Aorta (tissue), 5 donors: ENCODE results near the gene AMACR. TPM values are rescaled to one million over a fixed set of nuclear protein-coding genes. Genes with fewer than 3 reads are reported as not detected.

ENCODE experiments used
- ATAC-seq: fragments of 200-7000 bp; cut with Tn5 transposase; one replicate; pipeline ENCODE4 v1.9.1; 2022; ENCODE audit warnings: moderate library complexity; ENCODE audit not compliant: low FRiP score
- DNase-seq, 2 donors: peaks; one replicate each; pipeline ENCODE4 v3.0.0-alpha.2; 2020
- H3K27ac ChIP-seq, 2 donors: one replicate each; pipeline ENCODE4 v1.5.1; 2013; ENCODE audit warnings: low read length in 2 of 2, mild to moderate bottlenecking in 2 of 2, moderate library complexity in 2 of 2, control low read depth in 1 of 2, inconsistent platforms in 1 of 2, low read depth in 1 of 2
- H3K27me3 ChIP-seq, 2 donors: one replicate each; pipeline ENCODE4 v1.6.1; 2013; ENCODE audit warnings: control low read depth in 1 of 2, low read length in 1 of 2, mild to moderate bottlenecking in 1 of 2, moderate library complexity in 1 of 2; ENCODE audit not compliant: insufficient read depth in 2 of 2, control insufficient read depth in 1 of 2
- H3K36me3 ChIP-seq, 2 donors: one replicate each; pipeline ENCODE4 v1.6.1; 2013; ENCODE audit warnings: control low read depth in 1 of 2, low read length in 1 of 2, mild to moderate bottlenecking in 1 of 2; ENCODE audit not compliant: insufficient read depth in 2 of 2, control insufficient read depth in 1 of 2
- H3K4me1 ChIP-seq, 2 donors: one replicate each; pipeline ENCODE4 v1.6.1; 2013; ENCODE audit warnings: low read length in 2 of 2, control low read depth in 1 of 2, mild to moderate bottlenecking in 1 of 2, moderate library complexity in 1 of 2; ENCODE audit not compliant: insufficient read depth in 2 of 2, control insufficient read depth in 1 of 2
- H3K4me3 ChIP-seq, 2 donors: one replicate each; pipeline ENCODE4 v1.5.1; 2013; ENCODE audit warnings: low read length in 2 of 2, control low read depth in 1 of 2, mild to moderate bottlenecking in 1 of 2
- H3K9me3 ChIP-seq: one replicate; pipeline ENCODE4 v1.6.1; 2013; ENCODE audit warnings: mild to moderate bottlenecking, low read length; ENCODE audit not compliant: control insufficient read depth
- WGBS, 2 donors: extraction: QIAGEN DNeasy Blood & Tissue Kit; methylation state at CpG; one replicate each; pipeline ENCODE4 v1.1.7; 2013; 5-methylcytosine and 5-hydroxymethylcytosine counted together
- intact Hi-C, 2 donors: fragments of 100-400 bp; cut with DNase I; formaldehyde crosslinking; loops; one replicate each; pipeline versions ENCODE4 v1.14.2 to v1.15.0; 2022
- polyA plus RNA-seq, 2 donors: library from polyadenylated mRNA; stranded (reverse); fragments of 200-250 nt; gene quantifications; one replicate each; pipeline ENCODE4 v1.2.3, GENCODE V29; 2013
- total RNA-seq, 2 donors: library from RNA; stranded (reverse); fragmentation: NEBNext Ultra II Directional; extraction: Animal tissue kit (Norgen Biotek cat#: 25700); gene quantifications; one replicate each; pipeline ENCODE4 v1.2.1, GENCODE V29; 2021
- donor health status: healthy with polysubstance abuse.
- donor health status: Bipolar disorder and iron deficiency.
- donor health status: DM: no; HTN: no; CAD: no.
- donor health status: DM: no; HTN: no; CAD: no.
- donor health status: DM: yes; HTN: yes; CAD: no.

AMACR gene
- total and polyA plus RNA-seq, 4 donors, result 5.0 to 11.4 (median 7.7) TPM

DNA sequence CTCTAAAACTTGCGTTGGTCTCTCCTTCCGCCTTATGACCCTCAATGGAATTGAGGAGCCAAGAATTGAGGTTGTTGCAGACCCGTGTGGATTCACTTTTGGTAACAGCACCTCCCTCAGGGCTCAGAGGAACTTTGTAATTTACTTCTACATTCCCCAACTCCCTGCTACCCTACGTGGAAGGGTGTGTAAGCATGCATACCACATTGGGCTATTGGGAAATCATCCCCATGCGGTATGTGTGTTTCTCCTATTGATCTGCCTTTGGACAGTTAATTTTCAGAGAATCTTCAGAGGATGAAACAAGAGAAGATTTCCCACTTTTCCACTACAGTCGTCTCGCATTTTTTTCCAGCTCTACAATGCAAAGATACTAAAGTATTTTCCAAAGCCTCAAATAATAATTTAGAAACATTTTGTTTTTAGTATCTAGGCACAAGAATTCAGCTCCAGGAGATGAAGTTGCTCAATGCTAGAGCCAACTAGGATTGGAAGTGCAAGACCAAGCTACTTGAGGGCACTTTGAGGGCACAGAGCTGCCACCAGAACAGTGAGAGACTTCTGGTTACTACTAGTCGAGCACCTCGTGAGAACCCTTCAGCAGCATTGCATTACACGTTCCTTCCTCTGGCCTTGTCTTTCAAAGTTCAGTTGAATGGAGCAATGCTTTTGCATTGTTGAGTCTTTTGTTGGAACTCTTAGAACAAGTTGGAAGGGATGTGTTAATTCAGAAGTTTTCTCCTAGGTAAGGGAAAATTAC is 31.7 kb upstream of the AMACR start:
- no peak overlapping the region for H3K4me3 ChIP-seq
- H3K9me3 ChIP-seq, result no peaks in the 10 kb centered on the region
- ATAC-seq, result no peak
- H3K27me3 ChIP-seq, result no peaks in the 10 kb centered on the region
- WGBS, 2 donors, result 96 to 98% methylated on average over 10 of the region's 10 CpGs
- intact Hi-C loops, result no loop called here
- H3K27ac ChIP-seq, result no peak overlapping the region
- peaks cover 0 to 3% of the 10 kb centered on the region in 2 donors for H3K36me3 ChIP-seq
- peaks cover 0 to 10% of the 10 kb centered on the region in 2 donors for H3K4me1 ChIP-seq
- DNase-seq, result no peak

- DNase-seq (no peak), ATAC-seq (no peak)
- intact Hi-C loops, result no loop called here
- no peaks in the 10 kb centered on the region for H3K27me3 ChIP-seq
- no peak overlapping the region for H3K27ac ChIP-seq
- 96 to 97% methylated on average over 4 of the region's 4 CpGs for WGBS, 2 donors
- peaks cover 0 to 9% of the 10 kb centered on the region in 2 donors for H3K4me1 ChIP-seq
- no peak overlapping the region for H3K4me3 ChIP-seq
- no peaks in the 10 kb centered on the region for H3K9me3 ChIP-seq
- peaks cover 0 to 3% of the 10 kb centered on the region in 2 donors for H3K36me3 ChIP-seq
Observed at GRCh38 chr5:34038838-34039237, 31.0 kb upstream of the AMACR start.

- intact Hi-C loops, result no loop called here
- ATAC-seq, result no peak
Observed at GRCh38 chr5:34038390-34038789, 30.5 kb upstream of the AMACR start.

GRCh38 chr5:34037726-34038125 is 29.9 kb upstream of the AMACR start:
- peaks cover 0 to 5% of the 10 kb centered on the region in 2 donors for H3K4me1 ChIP-seq
- no peak for DNase-seq
- 14 to 17% methylated on average over 3 of the region's 3 CpGs for WGBS, 2 donors

More at GRCh38 chr5:34038390-34038789, 30.5 kb upstream of the AMACR start:
- DNase-seq, result no peak
- H3K27me3 ChIP-seq, result no peaks in the 10 kb centered on the region
- H3K27ac ChIP-seq, result no peak overlapping the region
- 66 to 70% methylated on average over 2 of the region's 2 CpGs for WGBS, 2 donors
- H3K4me3 ChIP-seq, result no peak overlapping the region
- peaks cover 0 to 3% of the 10 kb centered on the region in 2 donors for H3K36me3 ChIP-seq
- no peaks in the 10 kb centered on the region for H3K9me3 ChIP-seq
- H3K4me1 ChIP-seq, result peaks cover 0 to 9% of the 10 kb centered on the region in 2 donors

DNA sequence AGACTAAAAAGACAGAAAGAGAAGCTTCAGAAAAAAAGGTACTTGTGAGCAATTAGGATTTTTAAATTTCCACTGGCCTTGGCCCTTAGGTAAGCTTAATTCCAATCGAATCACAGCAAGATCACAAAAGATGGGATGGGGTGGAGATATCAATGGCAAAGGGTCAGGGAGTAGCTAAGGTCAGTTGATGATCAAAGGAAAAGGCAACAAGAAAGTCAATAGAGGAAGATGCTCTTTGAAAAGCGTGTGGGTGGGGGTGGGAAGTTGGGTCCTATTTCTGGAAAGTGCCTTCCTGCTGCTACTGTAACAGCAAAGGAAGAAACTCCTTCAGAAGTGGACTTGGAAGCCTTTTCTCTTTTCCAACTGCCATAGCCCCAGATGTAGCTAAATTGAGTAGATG is 27.9 kb upstream of the AMACR start:
- 86 to 92% methylated on average over 2 of the region's 2 CpGs for WGBS, 2 donors

More at GRCh38 chr5:34037726-34038125, 29.9 kb upstream of the AMACR start:
- Histone ChIP-seq H3K36me3 (peaks cover 0 to 3% of the 10 kb centered on the region in 2 donors), H3K27me3 (no peaks in the 10 kb centered on the region), H3K27ac (peak overlapping the region; percentile 39 to 68), H3K4me3 (no peak overlapping the region), H3K9me3 (no peaks in the 10 kb centered on the region)
- intact Hi-C loops, result no loop called here
- ATAC-seq, result no peak

GRCh38 chr5:34034534-34035327 is 26.9 kb upstream of the AMACR start:
- no peaks in the 10 kb centered on the region for H3K27me3 ChIP-seq
- H3K4me1 ChIP-seq, result peaks cover 0 to 5% of the 10 kb centered on the region in 2 donors
- H3K4me3 ChIP-seq, result no peak overlapping the region
- 99% methylated on average over 4 of the region's 4 CpGs for WGBS, 2 donors
- peaks cover 0 to 3% of the 10 kb centered on the region in 2 donors for H3K36me3 ChIP-seq
- intact Hi-C loops, result no loop called here
- no peak for ATAC-seq
- no peak for DNase-seq
- H3K9me3 ChIP-seq, result no peaks in the 10 kb centered on the region
- no peak overlapping the region for H3K27ac ChIP-seq

More for the DNA sequence above, 27.9 kb upstream of the AMACR start:
- Histone ChIP-seq H3K4me1 (peaks cover 0 to 5% of the 10 kb centered on the region in 2 donors), H3K4me3 (no peak overlapping the region), H3K27me3 (no peaks in the 10 kb centered on the region), H3K27ac (no peak overlapping the region), H3K36me3 (peaks cover 0 to 3% of the 10 kb centered on the region in 2 donors), H3K9me3 (no peaks in the 10 kb centered on the region)
- ATAC-seq (no peak), DNase-seq (no peak)
- intact Hi-C loops, result no loop called here

DNA sequence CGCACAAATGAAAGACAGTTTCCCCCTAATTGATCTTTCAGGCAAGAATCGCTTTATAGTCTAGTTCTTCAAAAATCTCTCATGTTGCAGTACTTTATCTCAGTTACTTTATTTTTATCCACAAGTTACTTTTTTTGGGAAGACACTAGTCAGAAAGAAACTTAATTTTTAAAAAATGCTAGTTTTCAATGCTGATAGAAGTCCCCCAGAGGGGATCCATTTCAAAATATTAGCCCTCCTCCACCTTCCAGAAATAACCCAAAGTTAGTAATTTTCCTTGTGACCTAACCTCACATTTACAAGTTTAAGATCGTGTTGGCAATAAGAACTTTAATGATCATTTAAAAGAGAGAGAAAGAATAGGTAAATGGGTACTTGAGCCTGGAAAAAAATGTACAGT is 24.1 kb upstream of the AMACR start:
- intact Hi-C loops, result no loop called here
- ATAC-seq (no peak), DNase-seq (no peak)
- no peaks in the 10 kb centered on the region for H3K27me3 ChIP-seq
- no peaks in the 10 kb centered on the region for H3K9me3 ChIP-seq
- H3K36me3 ChIP-seq, result peaks cover 0 to 3% of the 10 kb centered on the region in 2 donors
- no peak overlapping the region for H3K4me3 ChIP-seq
- whole genome bisulfite sequencing, 2 donors, result 78 to 79% methylated on average over 3 of the region's 3 CpGs
- no peaks in the 10 kb centered on the region for H3K4me1 ChIP-seq
- no peak overlapping the region for H3K27ac ChIP-seq

DNA sequence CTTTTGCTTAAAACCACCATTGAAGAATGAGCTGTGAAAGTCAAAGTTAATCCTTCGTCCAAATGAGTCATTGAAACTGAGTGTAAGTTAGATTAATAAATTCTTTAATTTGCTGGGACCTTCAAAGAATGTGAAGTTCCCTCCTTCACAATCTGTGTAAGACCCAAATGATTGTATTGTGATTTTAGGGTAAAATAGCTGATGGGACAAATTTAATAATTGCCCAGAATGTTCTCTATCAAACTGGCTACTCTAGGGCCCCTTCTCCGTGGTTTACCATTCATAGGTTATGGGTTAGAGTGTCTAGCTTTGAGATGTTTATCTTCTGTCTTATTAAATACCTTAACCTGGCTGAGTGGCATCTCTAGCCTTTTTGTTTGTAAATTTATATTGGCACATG is 23.3 kb upstream of the AMACR start:
- H3K27ac ChIP-seq, result no peak overlapping the region
- ATAC-seq (no peak), DNase-seq (no peak)
- H3K4me1 ChIP-seq, result no peaks in the 10 kb centered on the region
- H3K36me3 ChIP-seq, result peaks cover 0 to 3% of the 10 kb centered on the region in 2 donors
- intact Hi-C loops, result no loop called here
- H3K4me3 ChIP-seq, result no peak overlapping the region
- no peaks in the 10 kb centered on the region for H3K9me3 ChIP-seq
- WGBS, 2 donors, result 68 to 87% methylated on average over 2 of the region's 2 CpGs
- H3K27me3 ChIP-seq, result no peaks in the 10 kb centered on the region
